Erythroblast (primary cell): ENCODE results near the gene LYSMD1.

ENCODE experiments used
- GATA1 ChIP-seq: IDR thresholded peaks from 2 replicates; pipeline ENCODE4 v1.6.1; 2011; ENCODE audit warnings: low read depth, mild to moderate bottlenecking, control low read depth, low read length, moderate library complexity
- POLR2A ChIP-seq: IDR thresholded peaks from 2 replicates; pipeline ENCODE4 v1.6.1; 2011; ENCODE audit warnings: mild to moderate bottlenecking, low read length

DNA sequence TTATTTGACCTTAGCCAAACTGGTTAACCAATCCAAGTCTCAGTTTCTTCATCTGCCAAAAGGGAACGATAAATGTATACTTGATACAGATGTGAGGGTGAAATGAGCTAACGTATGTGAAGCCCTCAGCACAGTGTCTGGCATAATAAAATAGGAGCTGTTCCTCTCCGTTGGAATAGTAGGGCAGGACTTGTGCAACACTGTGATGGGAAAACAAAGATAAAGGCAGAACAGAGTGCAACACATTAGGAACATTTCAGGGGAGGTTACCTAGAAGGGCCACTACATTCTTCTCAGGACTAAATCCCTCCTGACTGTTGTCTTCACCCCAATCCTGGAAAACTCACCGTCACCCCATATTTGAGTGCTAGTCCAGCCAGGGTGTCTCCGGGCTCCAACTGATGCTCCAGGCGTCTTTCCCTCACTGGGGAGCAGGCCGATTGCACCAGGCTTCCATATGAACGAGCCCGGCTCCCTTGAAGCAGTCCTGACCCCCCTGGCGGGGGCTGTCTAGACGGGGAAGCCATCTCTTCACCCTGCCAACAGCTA is 896 bp downstream of the LYSMD1 start:
- TF ChIP-seq POLR2A, result no peak
- TF ChIP-seq GATA1, result no peak
